Measurements from ENCODE around the gene PLEKHM2.

- TF ChIP-seq POLR2A (IDR thresholded peaks at IDR 0.05; ENCODE audit: low read length) (no peak), GATA1 (IDR thresholded peaks at IDR 0.05; ENCODE audit: low read depth, low read length) (no peak)
Measured at GRCh38 chr1:15767941-15768340, 83.8 kb downstream of the PLEKHM2 start.
